ENCODE measurements around the gene TRMT44.
"Not testable (repeated sequence)": the region's sequence is repeated elsewhere in the genome, so short reads cannot be mapped to it uniquely, and the experiment has no call there.

Gene TRMT44

DNA sequence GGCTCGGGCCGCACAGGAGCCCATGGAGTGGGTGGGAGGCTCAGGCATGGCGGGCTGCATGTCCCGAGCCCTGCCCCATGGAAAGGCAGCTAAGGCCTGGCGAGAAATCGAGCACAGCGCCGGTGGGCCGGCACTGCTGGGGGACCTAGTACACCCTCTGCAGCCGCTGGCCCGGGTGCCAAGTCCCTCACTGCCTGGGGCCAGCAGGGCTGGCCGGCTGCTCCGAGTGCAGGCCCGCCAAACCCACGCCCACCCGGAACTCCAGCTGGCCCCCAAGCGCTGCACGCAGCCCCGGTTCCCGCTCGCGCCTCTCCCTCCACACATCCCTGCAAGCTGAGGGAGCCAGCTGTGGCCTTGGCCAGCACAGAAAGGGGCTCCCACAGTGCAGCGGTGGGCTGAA lies 50.9 kb downstream of the TRMT44 start:
- H3K27ac ChIP-seq (ENCODE audit: low read depth, low read length); H3K79me2 ChIP-seq (ENCODE audit: control insufficient read depth, insufficient read depth, low read length, poor library complexity); H3K14ac ChIP-seq (ENCODE audit: low read length); H4K12ac ChIP-seq (ENCODE audit: low read depth, low read length); H2BK5ac ChIP-seq (ENCODE audit: low read depth, low read length, poor library complexity); H3K9ac ChIP-seq (ENCODE audit: low read length); H2BK120ac ChIP-seq (ENCODE audit: insufficient read depth, low read length, poor library complexity); H3K23ac ChIP-seq (ENCODE audit: low read length); H2AK5ac ChIP-seq (ENCODE audit: low read length); H4K8ac ChIP-seq (ENCODE audit: low read depth, low read length); H2BK12ac ChIP-seq (ENCODE audit: low read length); H3K27me3 ChIP-seq (ENCODE audit: insufficient read depth, low read length); H3K79me1 ChIP-seq (ENCODE audit: low read length); H3K4me3 ChIP-seq (ENCODE audit: low read depth, low read length); H3K4me1 ChIP-seq (ENCODE audit: control insufficient read depth in 1 of 2, insufficient read depth in 2 of 2, low read length in 2 of 2); H4K91ac ChIP-seq (ENCODE audit: low read depth, low read length); H3K9me3 ChIP-seq (ENCODE audit: insufficient read depth, low read depth, low read length); H3K18ac ChIP-seq (ENCODE audit: low read length); H3K4ac ChIP-seq (ENCODE audit: low read depth, low read length); H3K4me2 ChIP-seq (ENCODE audit: low read length); H3K36me3 ChIP-seq (ENCODE audit: control insufficient read depth in 1 of 2, insufficient read depth in 2 of 2, low read length in 2 of 2); DNase-seq; H2AFZ ChIP-seq (ENCODE audit: insufficient read depth, low read length, poor library complexity): not testable (repeated sequence)
- WGBS (ENCODE audit: extremely low coverage, insufficient coverage, insufficient read length), result no CpG with 5 or more reads among the region's 23 CpGs

DNA sequence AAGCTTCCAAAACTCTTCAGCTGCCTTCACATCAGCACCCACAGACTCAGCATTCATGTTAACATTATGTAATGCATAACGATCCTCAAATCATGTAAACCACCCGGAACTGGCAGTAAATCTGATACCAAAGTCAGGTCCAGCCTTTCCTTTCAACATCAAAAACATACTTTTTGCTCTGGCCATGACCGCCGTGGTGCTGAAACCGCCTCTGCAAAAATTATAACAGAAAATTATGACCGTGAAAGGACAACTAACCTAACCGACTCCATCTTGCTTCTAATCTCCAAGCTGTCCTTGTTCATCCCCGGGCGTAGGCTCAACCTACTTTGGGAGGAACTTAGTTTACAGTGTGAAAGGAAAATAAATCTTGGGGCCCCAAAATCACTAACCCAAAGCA lies 51.6 kb downstream of the TRMT44 start:
- Histone ChIP-seq H2AFZ (ENCODE audit: insufficient read depth, low read length, poor library complexity) (no peak overlapping the region), H3K27ac (ENCODE audit: low read depth, low read length) (no peak overlapping the region), H3K14ac (ENCODE audit: low read length) (no peak overlapping the region), H3K4me1 (ENCODE audit: control insufficient read depth in 1 of 2, insufficient read depth in 2 of 2, low read length in 2 of 2) (no peaks in the 10 kb centered on the region), H3K23ac (ENCODE audit: low read length) (no peak overlapping the region), H3K9me3 (ENCODE audit: insufficient read depth, low read depth, low read length) (peaks cover 5% of the 10 kb centered on the region), H3K18ac (ENCODE audit: low read length) (no peak overlapping the region), H3K27me3 (ENCODE audit: insufficient read depth, low read length) (no peaks in the 10 kb centered on the region), H3K36me3 (ENCODE audit: control insufficient read depth in 1 of 2, insufficient read depth in 2 of 2, low read length in 2 of 2) (peaks cover 0 to 7% of the 10 kb centered on the region in 2 experiments), H4K8ac (ENCODE audit: low read depth, low read length) (no peak overlapping the region), H3K79me2 (ENCODE audit: control insufficient read depth, insufficient read depth, low read length, poor library complexity) (no peaks in the 10 kb centered on the region), H4K12ac (ENCODE audit: low read depth, low read length) (no peak overlapping the region), H3K4me2 (ENCODE audit: low read length) (no peak overlapping the region), H4K91ac (ENCODE audit: low read depth, low read length) (no peak overlapping the region), H2BK12ac (ENCODE audit: low read length) (no peak overlapping the region), H3K4me3 (ENCODE audit: low read depth, low read length) (no peak overlapping the region), H2BK5ac (ENCODE audit: low read depth, low read length, poor library complexity) (no peak overlapping the region), H2AK5ac (ENCODE audit: low read length) (no peak overlapping the region), H2BK120ac (ENCODE audit: insufficient read depth, low read length, poor library complexity) (no peak overlapping the region), H3K9ac (ENCODE audit: low read length) (no peak overlapping the region), H3K79me1 (ENCODE audit: low read length) (no peaks in the 10 kb centered on the region), H3K4ac (ENCODE audit: low read depth, low read length) (no peak overlapping the region)
- no peak for DNase-seq
- WGBS (ENCODE audit: extremely low coverage, insufficient coverage, insufficient read length), result no CpG with 5 or more reads among the region's 9 CpGs

DNA sequence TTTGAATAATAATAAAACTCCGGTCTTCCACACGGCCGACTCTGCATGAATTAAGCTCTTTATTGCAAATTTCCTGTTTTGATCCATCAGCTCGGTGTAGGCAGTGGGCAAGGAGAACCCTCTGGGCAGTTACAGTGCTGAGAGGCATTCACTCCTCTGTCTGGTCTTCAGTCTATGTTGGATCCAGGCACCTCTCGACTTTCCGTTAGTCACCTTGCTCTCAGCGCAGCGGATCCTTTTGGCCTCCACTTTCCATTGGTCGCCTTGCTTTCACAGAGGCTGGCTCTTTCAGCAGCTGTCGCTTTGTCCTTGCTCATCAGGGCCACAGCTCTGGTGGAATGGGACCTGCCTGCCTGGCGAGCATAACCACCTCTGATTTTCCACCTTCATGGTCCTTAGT lies 52.9 kb downstream of the TRMT44 start:
- no peak overlapping the region for H3K4ac ChIP-seq (ENCODE audit: low read depth, low read length)
- H3K27me3 ChIP-seq (ENCODE audit: insufficient read depth, low read length), result no peaks in the 10 kb centered on the region
- H3K36me3 ChIP-seq (ENCODE audit: control insufficient read depth in 1 of 2, insufficient read depth in 2 of 2, low read length in 2 of 2), result peaks cover 0 to 7% of the 10 kb centered on the region in 2 experiments
- H4K8ac ChIP-seq (ENCODE audit: low read depth, low read length), result no peak overlapping the region
- no peak overlapping the region for H2BK12ac ChIP-seq (ENCODE audit: low read length)
- H4K12ac ChIP-seq (ENCODE audit: low read depth, low read length), result no peak overlapping the region
- no CpG with 5 or more reads among the region's 11 CpGs for WGBS (ENCODE audit: extremely low coverage, insufficient coverage, insufficient read length)
- no peaks in the 10 kb centered on the region for H3K79me1 ChIP-seq (ENCODE audit: low read length)
- H3K18ac ChIP-seq (ENCODE audit: low read length), result no peak overlapping the region
- H3K4me2 ChIP-seq (ENCODE audit: low read length), result no peak overlapping the region
- no peak overlapping the region for H3K27ac ChIP-seq (ENCODE audit: low read depth, low read length)
- DNase-seq, result no peak
- H3K9me3 ChIP-seq (ENCODE audit: insufficient read depth, low read depth, low read length), result peaks cover 8% of the 10 kb centered on the region
- no peak overlapping the region for H2AK5ac ChIP-seq (ENCODE audit: low read length)
- no peak overlapping the region for H3K23ac ChIP-seq (ENCODE audit: low read length)
- H4K91ac ChIP-seq (ENCODE audit: low read depth, low read length), result no peak overlapping the region
- no peak overlapping the region for H3K9ac ChIP-seq (ENCODE audit: low read length)
- no peak overlapping the region for H3K4me3 ChIP-seq (ENCODE audit: low read depth, low read length)
- no peak overlapping the region for H2AFZ ChIP-seq (ENCODE audit: insufficient read depth, low read length, poor library complexity)
- no peaks in the 10 kb centered on the region for H3K4me1 ChIP-seq (ENCODE audit: control insufficient read depth in 1 of 2, insufficient read depth in 2 of 2, low read length in 2 of 2)
- H3K14ac ChIP-seq (ENCODE audit: low read length), result no peak overlapping the region
- H2BK5ac ChIP-seq (ENCODE audit: low read depth, low read length, poor library complexity), result no peak overlapping the region
- H3K79me2 ChIP-seq (ENCODE audit: control insufficient read depth, insufficient read depth, low read length, poor library complexity), result no peaks in the 10 kb centered on the region
- no peak overlapping the region for H2BK120ac ChIP-seq (ENCODE audit: insufficient read depth, low read length, poor library complexity)

DNA sequence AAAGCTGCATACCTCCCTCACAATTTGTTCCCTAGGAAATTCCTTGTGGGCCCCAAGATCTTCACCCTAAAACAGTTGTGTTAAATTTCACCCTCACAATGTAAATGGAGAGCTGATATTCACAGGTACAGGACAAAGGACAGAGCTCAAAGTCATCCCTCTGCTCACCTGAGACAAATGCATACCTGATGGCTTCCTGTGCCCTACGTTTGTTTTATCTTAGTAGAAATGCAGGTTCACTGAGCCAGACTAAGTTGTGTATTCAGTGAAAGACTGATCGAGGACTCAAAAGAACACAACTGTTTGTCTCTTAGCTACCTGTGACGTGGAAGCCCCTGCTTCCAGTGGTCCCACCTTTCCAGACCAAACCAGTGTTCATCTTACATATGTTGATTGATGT lies 53.6 kb downstream of the TRMT44 start:
- no peak overlapping the region for H2BK5ac ChIP-seq (ENCODE audit: low read depth, low read length, poor library complexity)
- H4K12ac ChIP-seq (ENCODE audit: low read depth, low read length), result no peak overlapping the region
- H3K79me1 ChIP-seq (ENCODE audit: low read length), result no peaks in the 10 kb centered on the region
- no peak overlapping the region for H3K18ac ChIP-seq (ENCODE audit: low read length)
- H3K23ac ChIP-seq (ENCODE audit: low read length), result no peak overlapping the region
- H3K4me1 ChIP-seq (ENCODE audit: control insufficient read depth in 1 of 2, insufficient read depth in 2 of 2, low read length in 2 of 2), result no peaks in the 10 kb centered on the region
- H2AFZ ChIP-seq (ENCODE audit: insufficient read depth, low read length, poor library complexity), result no peak overlapping the region
- no peak overlapping the region for H3K9ac ChIP-seq (ENCODE audit: low read length)
- H3K4ac ChIP-seq (ENCODE audit: low read depth, low read length), result no peak overlapping the region
- H3K27ac ChIP-seq (ENCODE audit: low read depth, low read length), result no peak overlapping the region
- H3K9me3 ChIP-seq (ENCODE audit: insufficient read depth, low read depth, low read length), result peaks cover 8% of the 10 kb centered on the region
- DNase-seq, result no peak
- H3K4me2 ChIP-seq (ENCODE audit: low read length), result no peak overlapping the region
- no peak overlapping the region for H2AK5ac ChIP-seq (ENCODE audit: low read length)
- no peaks in the 10 kb centered on the region for H3K79me2 ChIP-seq (ENCODE audit: control insufficient read depth, insufficient read depth, low read length, poor library complexity)
- H3K4me3 ChIP-seq (ENCODE audit: low read depth, low read length), result no peak overlapping the region
- H3K27me3 ChIP-seq (ENCODE audit: insufficient read depth, low read length), result no peaks in the 10 kb centered on the region
- H4K91ac ChIP-seq (ENCODE audit: low read depth, low read length), result no peak overlapping the region
- H2BK12ac ChIP-seq (ENCODE audit: low read length), result no peak overlapping the region
- H2BK120ac ChIP-seq (ENCODE audit: insufficient read depth, low read length, poor library complexity), result no peak overlapping the region
- H4K8ac ChIP-seq (ENCODE audit: low read depth, low read length), result no peak overlapping the region
- no CpG with 5 or more reads among the region's 3 CpGs for WGBS (ENCODE audit: extremely low coverage, insufficient coverage, insufficient read length)
- H3K14ac ChIP-seq (ENCODE audit: low read length), result no peak overlapping the region
- peaks cover 0 to 2% of the 10 kb centered on the region in 2 experiments for H3K36me3 ChIP-seq (ENCODE audit: control insufficient read depth in 1 of 2, insufficient read depth in 2 of 2, low read length in 2 of 2)

All from trophoblast cell (in vitro differentiated cells and primary cell).